Spleen (tissue), 11 donors: ENCODE data around the gene CNTNAP2. TPM values are rescaled to one million over a fixed set of nuclear protein-coding genes. Genes with fewer than 3 reads are reported as not detected.

ENCODE experiments used
- DNase-seq: peaks from one replicate; pipeline ENCODE4 v3.0.0-alpha.2; 2020
- H3K27ac ChIP-seq, 8 donors: fragments of 200-600 bp; sonication (generic) in 7 of 8; 1 replicate in 4 of 8; 2 replicates in 4 of 8; pipeline versions ENCODE4 v1.5.0 to v1.8.0; 2016 to 2021; ENCODE audit warnings: inconsistent platforms in 4 of 8, mild to moderate bottlenecking in 4 of 8, moderate library complexity in 1 of 8
- H3K27me3 ChIP-seq, 7 donors: fragments of 200-600 bp; sonication (generic) in 6 of 7; replicated peaks in 1 of 7; 1 replicate in 4 of 7; 2 replicates in 3 of 7; pipeline versions ENCODE4 v1.5.0 to v1.8.0; 2016 to 2021; ENCODE audit warnings: inconsistent platforms in 3 of 7, mild to moderate bottlenecking in 1 of 7
- H3K36me3 ChIP-seq, 6 donors: fragments of 200-600 bp; sonication (generic) in 5 of 6; 1 replicate in 4 of 6; 2 replicates in 2 of 6; pipeline versions ENCODE4 v1.5.0 to v1.8.0; 2016 to 2021; ENCODE audit warnings: inconsistent platforms in 2 of 6
- H3K4me1 ChIP-seq, 6 donors: fragments of 200-600 bp; sonication (generic) in 5 of 6; 1 replicate in 3 of 6; 2 replicates in 3 of 6; pipeline versions ENCODE4 v1.5.0 to v1.8.0; 2016 to 2021; ENCODE audit warnings: inconsistent platforms in 3 of 6
- H3K4me3 ChIP-seq, 8 donors: fragments of 200-600 bp; sonication (generic) in 7 of 8; 1 replicate in 4 of 8; 2 replicates in 4 of 8; pipeline versions ENCODE4 v1.5.0 to v1.8.0; 2016 to 2021; ENCODE audit warnings: inconsistent platforms in 4 of 8, mild to moderate bottlenecking in 4 of 8, moderate library complexity in 2 of 8
- H3K9me3 ChIP-seq, 8 donors: fragments of 200-600 bp; sonication (generic) in 7 of 8; 1 replicate in 4 of 8; 2 replicates in 4 of 8; pipeline versions ENCODE4 v1.5.0 to v1.8.0; 2016 to 2021; ENCODE audit warnings: inconsistent platforms in 4 of 8
- POLR2A ChIP-seq, 3 donors: fragments of 450-650 bp; IDR thresholded peaks; one replicate each; pipeline ENCODE4 v1.5.1; 2017; ENCODE audit warnings: antibody characterized with exemption in 3 of 3, mild to moderate bottlenecking in 1 of 3
- POLR2AphosphoS5 ChIP-seq, 3 donors: sonication (generic); formaldehyde crosslinking; IDR thresholded peaks; one replicate each; pipeline ENCODE4 v1.5.1; 2017; ENCODE audit warnings: antibody characterized with exemption in 3 of 3
- WGBS, 5 donors: extraction: QIAGEN DNeasy Blood & Tissue Kit in 3 of 5; methylation state at CpG; one replicate each; pipeline versions ENCODE4 v1.1.5 to v1.1.7; 2013 to 2018; 5-methylcytosine and 5-hydroxymethylcytosine counted together
- intact Hi-C: fragments of 100-400 bp; cut with DNase I; formaldehyde crosslinking; loops from one replicate; pipeline ENCODE4 v1.15.0; 2023; ENCODE audit warnings: low total_unique reads
- polyA plus RNA-seq, 3 donors: library from polyadenylated mRNA; stranded (reverse); fragments of 200-250 nt; gene quantifications; one replicate each; pipeline ENCODE4 v1.2.1, GENCODE V29; 2013
- total RNA-seq, 7 donors: library from RNA; depleted of rRNA in 3 of 7; stranded (reverse); fragments of >200 nt in 3 of 7; fragmentation: NEBNext Ultra II Directional in 4 of 7; extraction: Animal tissue kit (Norgen Biotek cat#: 25700) in 4 of 7; gene quantifications; one replicate each; pipeline versions ENCODE4 v1.1.0 to v1.2.1, GENCODE V29; 2016 to 2021
- TF ChIP-seq, protein P1 (sequence below), 11 experiments: fragments of 200-600 bp in 7 of 11; fragments of 450-650 bp in 4 of 11; sonication (generic) in 4 of 11; IDR thresholded peaks in 8 of 11; conservative IDR thresholded peaks in 3 of 11; 1 replicate in 7 of 11; 2 replicates in 4 of 11; pipeline versions ENCODE4 v1.4.0 to v1.8.0; 2016 to 2021; ENCODE audit warnings: antibody characterized with exemption in 11 of 11, inconsistent platforms in 4 of 11, mild to moderate bottlenecking in 1 of 11
- donor health status: healthy with polysubstance abuse.
- donor health status: DM: no; HTN: no; CAD: no; lungs with moderate emphysema.
- donor health status: DM: no; HTN: no; CAD: no.
- donor health status: Bipolar disorder and iron deficiency.
- donor health status: healthy.
- donor health status: DM: no; HTN: no; CAD: no.
- donor health status: DM: yes; HTN: yes; CAD: no.

CNTNAP2 gene
- total and polyA plus RNA-seq, 10 donors = 0.13 to 2.0 (median 0.82) TPM

- no peak overlapping the region for H3K4me3 ChIP-seq
- no peak overlapping the region for H3K27ac ChIP-seq
- H3K36me3 ChIP-seq = no peaks in the 10 kb centered on the region
- intact Hi-C loops = no loop called here
- DNase-seq = no peak
- H3K27me3 ChIP-seq = no peaks in the 10 kb centered on the region
- TF ChIP-seq POLR2A (IDR thresholded peaks at IDR 0.05) (no peak), POLR2AphosphoS5 (IDR thresholded peaks at IDR 0.05) (no peak)
- TF ChIP-seq, protein P1, sequence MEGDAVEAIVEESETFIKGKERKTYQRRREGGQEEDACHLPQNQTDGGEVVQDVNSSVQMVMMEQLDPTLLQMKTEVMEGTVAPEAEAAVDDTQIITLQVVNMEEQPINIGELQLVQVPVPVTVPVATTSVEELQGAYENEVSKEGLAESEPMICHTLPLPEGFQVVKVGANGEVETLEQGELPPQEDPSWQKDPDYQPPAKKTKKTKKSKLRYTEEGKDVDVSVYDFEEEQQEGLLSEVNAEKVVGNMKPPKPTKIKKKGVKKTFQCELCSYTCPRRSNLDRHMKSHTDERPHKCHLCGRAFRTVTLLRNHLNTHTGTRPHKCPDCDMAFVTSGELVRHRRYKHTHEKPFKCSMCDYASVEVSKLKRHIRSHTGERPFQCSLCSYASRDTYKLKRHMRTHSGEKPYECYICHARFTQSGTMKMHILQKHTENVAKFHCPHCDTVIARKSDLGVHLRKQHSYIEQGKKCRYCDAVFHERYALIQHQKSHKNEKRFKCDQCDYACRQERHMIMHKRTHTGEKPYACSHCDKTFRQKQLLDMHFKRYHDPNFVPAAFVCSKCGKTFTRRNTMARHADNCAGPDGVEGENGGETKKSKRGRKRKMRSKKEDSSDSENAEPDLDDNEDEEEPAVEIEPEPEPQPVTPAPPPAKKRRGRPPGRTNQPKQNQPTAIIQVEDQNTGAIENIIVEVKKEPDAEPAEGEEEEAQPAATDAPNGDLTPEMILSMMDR (IDR thresholded peaks at IDR 0.05 in 8 of 11, conservative IDR thresholded peaks at IDR 0.05 in 3 of 11) = no peak
- 89 to 96% (median 92%) methylated on average over 9 of the region's 9 CpGs for WGBS, 5 donors
- peaks cover 0 to 3% (median 0%) of the 10 kb centered on the region in 8 donors for H3K9me3 ChIP-seq
- H3K4me1 ChIP-seq = no peaks in the 10 kb centered on the region
Observed at GRCh38 chr7:148044173-148044572, 1927.6 kb downstream of the CNTNAP2 start.

DNA sequence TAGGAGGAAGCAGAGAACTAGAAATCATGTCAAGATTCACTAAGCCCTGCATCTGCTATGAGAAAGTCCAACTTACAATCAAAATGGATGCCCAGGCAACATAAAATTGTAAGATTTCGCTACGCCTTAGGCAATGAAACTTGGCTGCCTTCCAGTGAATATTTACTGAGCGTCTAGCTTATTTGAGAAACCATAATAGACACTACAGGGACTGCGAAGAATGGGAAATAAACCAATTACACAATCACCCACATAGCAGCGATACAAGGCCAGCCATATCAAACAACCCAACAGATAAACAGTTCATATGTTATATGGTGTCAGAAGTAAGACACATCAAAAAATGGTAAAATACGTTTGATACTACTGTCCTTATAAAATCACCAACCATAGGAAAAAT is 1928.9 kb downstream of the CNTNAP2 start:
- Histone ChIP-seq H3K27me3 (no peaks in the 10 kb centered on the region), H3K36me3 (no peaks in the 10 kb centered on the region), H3K4me3 (no peak overlapping the region), H3K9me3 (peaks cover 0 to 3% (median 0%) of the 10 kb centered on the region in 8 donors), H3K27ac (no peak overlapping the region), H3K4me1 (no peaks in the 10 kb centered on the region)
- TF ChIP-seq POLR2AphosphoS5 (IDR thresholded peaks at IDR 0.05) (no peak), POLR2A (IDR thresholded peaks at IDR 0.05) (no peak)
- TF ChIP-seq, protein P1 (IDR thresholded peaks at IDR 0.05 in 8 of 11, conservative IDR thresholded peaks at IDR 0.05 in 3 of 11) = no peak
- WGBS, 5 donors = 82 to 95% (median 85%) methylated on average over 6 of the region's 6 CpGs
- no peak for DNase-seq
- intact Hi-C loops = no loop called here

GRCh38 chr7:148049068-148049467 is 1932.5 kb downstream of the CNTNAP2 start:
- 65 to 79% (median 71%) methylated on average over 4 of the region's 4 CpGs for WGBS, 5 donors
- TF ChIP-seq, protein P1 (IDR thresholded peaks at IDR 0.05 in 8 of 11, conservative IDR thresholded peaks at IDR 0.05 in 3 of 11) = no peak
- TF ChIP-seq POLR2A (IDR thresholded peaks at IDR 0.05) = no peak
- no peak for TF ChIP-seq POLR2AphosphoS5 (IDR thresholded peaks at IDR 0.05)
- no peak for DNase-seq
- no peak overlapping the region for H3K27ac ChIP-seq
- H3K4me1 ChIP-seq = no peaks in the 10 kb centered on the region
- peaks cover 0 to 3% (median 0%) of the 10 kb centered on the region in 8 donors for H3K9me3 ChIP-seq
- no peak overlapping the region for H3K4me3 ChIP-seq
- H3K27me3 ChIP-seq = no peaks in the 10 kb centered on the region
- intact Hi-C loops = no loop called here
- no peaks in the 10 kb centered on the region for H3K36me3 ChIP-seq

GRCh38 chr7:148050492-148051158 is 1934.0 kb downstream of the CNTNAP2 start:
- 80 to 90% (median 86%) methylated on average over 3 of the region's 3 CpGs for WGBS, 5 donors
- intact Hi-C loops = no loop called here

More at GRCh38 chr7:148050492-148051158, 1934.0 kb downstream of the CNTNAP2 start:
- Histone ChIP-seq H3K27me3 (no peaks in the 10 kb centered on the region), H3K27ac (no peak overlapping the region), H3K4me1 (no peaks in the 10 kb centered on the region), H3K9me3 (no peaks in the 10 kb centered on the region), H3K36me3 (no peaks in the 10 kb centered on the region), H3K4me3 (no peak overlapping the region)
- TF ChIP-seq, protein P1 (IDR thresholded peaks at IDR 0.05 in 8 of 11, conservative IDR thresholded peaks at IDR 0.05 in 3 of 11) = no peak
- no peak for TF ChIP-seq POLR2A (IDR thresholded peaks at IDR 0.05)
- TF ChIP-seq POLR2AphosphoS5 (IDR thresholded peaks at IDR 0.05) = no peak
- DNase-seq = no peak
